Ishikawa (cell line): Measurements from ENCODE around the gene GRIK5.

Source experiments
- CEBPB ChIP-seq: IDR thresholded peaks from 2 replicates; pipeline ENCODE4 v1.6.1; 2012
- CREB1 ChIP-seq: IDR thresholded peaks from 2 replicates; pipeline ENCODE4 v1.6.1; 2012; ENCODE audit warnings: low read depth
- FOXM1 ChIP-seq: IDR thresholded peaks from 2 replicates; pipeline ENCODE4 v1.6.1; 2012; ENCODE audit warnings: low read depth, borderline replicate concordance
- MAX ChIP-seq: IDR thresholded peaks from 2 replicates; pipeline ENCODE4 v1.6.1; 2012
- RAD21 ChIP-seq: IDR thresholded peaks from 2 replicates; pipeline ENCODE4 v1.6.1; 2012; ENCODE audit warnings: low read depth
- TAF1 ChIP-seq: IDR thresholded peaks from 2 replicates; pipeline ENCODE4 v1.6.1; 2012; ENCODE audit warnings: low read depth, mild to moderate bottlenecking
- TCF12 ChIP-seq: IDR thresholded peaks from 2 replicates; pipeline ENCODE4 v1.6.1; 2012; ENCODE audit warnings: low read depth
- USF1 ChIP-seq: IDR thresholded peaks from 2 replicates; pipeline ENCODE4 v1.6.1; 2012
- YY1 ChIP-seq: IDR thresholded peaks from 2 replicates; pipeline ENCODE4 v1.6.1; 2012; ENCODE audit warnings: low read depth
- ZBTB7A ChIP-seq: IDR thresholded peaks from 2 replicates; pipeline ENCODE4 v1.6.1; 2012; ENCODE audit warnings: low read depth
- TF ChIP-seq, protein P1 (sequence below): IDR thresholded peaks from 2 replicates; pipeline ENCODE4 v1.6.1; 2012; ENCODE audit warnings: low read depth, mild to moderate bottlenecking

DNA sequence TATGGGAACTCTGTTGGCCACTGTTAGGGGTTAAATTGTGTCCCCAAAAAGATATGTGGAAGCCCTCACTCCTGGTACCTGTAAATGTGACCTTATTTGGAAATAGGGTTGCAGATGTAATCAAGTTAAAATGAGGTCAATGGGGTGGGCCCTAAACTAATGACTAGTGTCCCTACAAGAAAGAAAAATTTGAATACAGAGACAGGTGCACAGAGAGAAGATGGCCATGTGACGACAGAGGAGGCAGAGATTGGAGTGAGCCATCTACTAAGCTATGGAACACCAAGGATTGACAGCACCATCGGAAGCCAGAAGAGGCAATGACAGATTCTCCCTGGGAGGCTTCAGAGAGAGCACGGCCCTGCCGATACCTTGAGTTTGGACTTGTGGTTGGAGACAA, 45.7 kb upstream of the GRIK5 start:
- TF ChIP-seq RAD21 (no peak), TCF12 (no peak), CREB1 (no peak), USF1 (no peak), YY1 (no peak), MAX (no peak), FOXM1 (no peak), ZBTB7A (no peak), TAF1 (no peak), CEBPB (no peak)
- TF ChIP-seq, protein P1, sequence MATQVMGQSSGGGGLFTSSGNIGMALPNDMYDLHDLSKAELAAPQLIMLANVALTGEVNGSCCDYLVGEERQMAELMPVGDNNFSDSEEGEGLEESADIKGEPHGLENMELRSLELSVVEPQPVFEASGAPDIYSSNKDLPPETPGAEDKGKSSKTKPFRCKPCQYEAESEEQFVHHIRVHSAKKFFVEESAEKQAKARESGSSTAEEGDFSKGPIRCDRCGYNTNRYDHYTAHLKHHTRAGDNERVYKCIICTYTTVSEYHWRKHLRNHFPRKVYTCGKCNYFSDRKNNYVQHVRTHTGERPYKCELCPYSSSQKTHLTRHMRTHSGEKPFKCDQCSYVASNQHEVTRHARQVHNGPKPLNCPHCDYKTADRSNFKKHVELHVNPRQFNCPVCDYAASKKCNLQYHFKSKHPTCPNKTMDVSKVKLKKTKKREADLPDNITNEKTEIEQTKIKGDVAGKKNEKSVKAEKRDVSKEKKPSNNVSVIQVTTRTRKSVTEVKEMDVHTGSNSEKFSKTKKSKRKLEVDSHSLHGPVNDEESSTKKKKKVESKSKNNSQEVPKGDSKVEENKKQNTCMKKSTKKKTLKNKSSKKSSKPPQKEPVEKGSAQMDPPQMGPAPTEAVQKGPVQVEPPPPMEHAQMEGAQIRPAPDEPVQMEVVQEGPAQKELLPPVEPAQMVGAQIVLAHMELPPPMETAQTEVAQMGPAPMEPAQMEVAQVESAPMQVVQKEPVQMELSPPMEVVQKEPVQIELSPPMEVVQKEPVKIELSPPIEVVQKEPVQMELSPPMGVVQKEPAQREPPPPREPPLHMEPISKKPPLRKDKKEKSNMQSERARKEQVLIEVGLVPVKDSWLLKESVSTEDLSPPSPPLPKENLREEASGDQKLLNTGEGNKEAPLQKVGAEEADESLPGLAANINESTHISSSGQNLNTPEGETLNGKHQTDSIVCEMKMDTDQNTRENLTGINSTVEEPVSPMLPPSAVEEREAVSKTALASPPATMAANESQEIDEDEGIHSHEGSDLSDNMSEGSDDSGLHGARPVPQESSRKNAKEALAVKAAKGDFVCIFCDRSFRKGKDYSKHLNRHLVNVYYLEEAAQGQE = no peak
